Mesenchymal stem cell (in vitro differentiated cells and primary cell): ENCODE results near the gene ASXL1.

Experiments used
- DNase-seq: peaks from one replicate; pipeline ENCODE4 v3.0.0-alpha.2; 2013
- H2AFZ ChIP-seq: one replicate; pipeline ENCODE4 v1.6.1; 2013; ENCODE audit warnings: low read depth, mild to moderate bottlenecking, control low read depth, inconsistent platforms, low read length, moderate library complexity
- H2AK5ac ChIP-seq: 2 replicates; pipeline ENCODE4 v1.6.1; 2013; ENCODE audit warnings: low read length, moderate library complexity, mild to moderate bottlenecking, inconsistent platforms; ENCODE audit not compliant: severe bottlenecking
- H2BK120ac ChIP-seq: one replicate; pipeline ENCODE4 v1.6.1; 2013; ENCODE audit warnings: low read depth, mild to moderate bottlenecking, inconsistent platforms, low read length, moderate library complexity
- H2BK12ac ChIP-seq, 2 experiments: one replicate each; pipeline ENCODE4 v1.6.1; 2013; ENCODE audit warnings: inconsistent platforms in 2 of 2, low read length in 2 of 2, mild to moderate bottlenecking in 2 of 2, moderate library complexity in 2 of 2, control low read depth in 1 of 2
- H2BK15ac ChIP-seq: one replicate; pipeline ENCODE4 v1.6.1; 2013; ENCODE audit warnings: mild to moderate bottlenecking, low read depth, inconsistent platforms; ENCODE audit not compliant: poor library complexity, severe bottlenecking
- H2BK5ac ChIP-seq: 2 replicates; pipeline ENCODE4 v1.6.1; 2013; ENCODE audit warnings: low read depth, mild to moderate bottlenecking, low read length, control low read depth, inconsistent platforms; ENCODE audit not compliant: poor library complexity, severe bottlenecking
- H3K14ac ChIP-seq, 2 experiments: one replicate each; pipeline ENCODE4 v1.6.1; 2013; ENCODE audit warnings: inconsistent platforms in 2 of 2, low read length in 2 of 2, control low read depth in 1 of 2, mild to moderate bottlenecking in 1 of 2, moderate library complexity in 1 of 2
- H3K18ac ChIP-seq, 2 experiments: one replicate each; pipeline ENCODE4 v1.6.1; 2013; ENCODE audit warnings: inconsistent platforms in 2 of 2, low read length in 2 of 2, control low read depth in 1 of 2, low read depth in 1 of 2, mild to moderate bottlenecking in 1 of 2
- H3K23ac ChIP-seq, 2 experiments: one replicate each; pipeline ENCODE4 v1.6.1; 2013; ENCODE audit warnings: inconsistent platforms in 2 of 2, low read length in 2 of 2, mild to moderate bottlenecking in 2 of 2, moderate library complexity in 2 of 2, control low read depth in 1 of 2
- H3K27ac ChIP-seq: 2 replicates; pipeline ENCODE4 v1.5.1; 2013; ENCODE audit warnings: mild to moderate bottlenecking, moderate library complexity, low read length, control low read depth, inconsistent platforms; ENCODE audit not compliant: poor library complexity, severe bottlenecking
- H3K27me3 ChIP-seq, 2 experiments: 2 replicates each; pipeline versions ENCODE4 v1.6.1 to v1.7.0; 2013; ENCODE audit warnings: low read length in 2 of 2, mild to moderate bottlenecking in 2 of 2, moderate library complexity in 2 of 2, control low read depth in 1 of 2, inconsistent platforms in 1 of 2; ENCODE audit not compliant: control insufficient read depth in 1 of 2, insufficient read depth in 1 of 2
- H3K36me3 ChIP-seq, 2 experiments: 2 replicates each; pipeline versions ENCODE4 v1.6.1 to v1.7.0; 2013; ENCODE audit warnings: low read length in 2 of 2, control low read depth in 1 of 2, inconsistent platforms in 1 of 2, low read depth in 1 of 2, mild to moderate bottlenecking in 1 of 2; ENCODE audit not compliant: insufficient read depth in 2 of 2, control insufficient read depth in 1 of 2
- H3K4ac ChIP-seq, 2 experiments: one replicate each; pipeline ENCODE4 v1.6.1; 2013; ENCODE audit warnings: inconsistent platforms in 2 of 2, low read length in 2 of 2, mild to moderate bottlenecking in 2 of 2, moderate library complexity in 2 of 2, control low read depth in 1 of 2, low read depth in 1 of 2
- H3K4me1 ChIP-seq: 2 replicates; pipeline ENCODE4 v1.6.1; 2013; ENCODE audit warnings: low read depth, low read length, control low read depth; ENCODE audit not compliant: control insufficient read depth, insufficient read depth
- H3K4me2 ChIP-seq: 2 replicates; pipeline ENCODE4 v1.6.1; 2013; ENCODE audit warnings: low read length, mild to moderate bottlenecking, inconsistent platforms; ENCODE audit not compliant: poor library complexity, severe bottlenecking
- H3K4me3 ChIP-seq, 2 experiments: 2 replicates each; pipeline versions ENCODE4 v1.5.1 to v1.7.0; 2013; ENCODE audit warnings: low read length in 2 of 2, mild to moderate bottlenecking in 2 of 2, control low read depth in 1 of 2, low read depth in 1 of 2; ENCODE audit not compliant: insufficient read depth in 1 of 2
- H3K79me1 ChIP-seq: replicated peaks from 2 replicates; pipeline ENCODE4 v1.6.1; 2013; ENCODE audit warnings: mild to moderate bottlenecking, control low read depth, low read length, inconsistent platforms; ENCODE audit not compliant: poor library complexity, severe bottlenecking
- H3K9ac ChIP-seq: 2 replicates; pipeline ENCODE4 v1.7.0; 2013; ENCODE audit warnings: mild to moderate bottlenecking, low read length, moderate library complexity
- H3K9me3 ChIP-seq: 2 replicates; pipeline ENCODE4 v1.7.0; 2013; ENCODE audit warnings: mild to moderate bottlenecking, low read length; ENCODE audit not compliant: control insufficient read depth
- H4K8ac ChIP-seq: one replicate; pipeline ENCODE4 v1.6.1; 2013; ENCODE audit warnings: inconsistent platforms, mild to moderate bottlenecking, low read length, moderate library complexity
- H4K91ac ChIP-seq: one replicate; pipeline ENCODE4 v1.6.1; 2013; ENCODE audit warnings: mild to moderate bottlenecking, low read length, inconsistent platforms
- whole genome bisulfite sequencing: methylation state at CpG from one replicate; pipeline ENCODE4 v1.1.7; 2013; ENCODE audit warnings: mixed read lengths; 5-methylcytosine and 5-hydroxymethylcytosine counted together

The ASXL1 gene

DNA sequence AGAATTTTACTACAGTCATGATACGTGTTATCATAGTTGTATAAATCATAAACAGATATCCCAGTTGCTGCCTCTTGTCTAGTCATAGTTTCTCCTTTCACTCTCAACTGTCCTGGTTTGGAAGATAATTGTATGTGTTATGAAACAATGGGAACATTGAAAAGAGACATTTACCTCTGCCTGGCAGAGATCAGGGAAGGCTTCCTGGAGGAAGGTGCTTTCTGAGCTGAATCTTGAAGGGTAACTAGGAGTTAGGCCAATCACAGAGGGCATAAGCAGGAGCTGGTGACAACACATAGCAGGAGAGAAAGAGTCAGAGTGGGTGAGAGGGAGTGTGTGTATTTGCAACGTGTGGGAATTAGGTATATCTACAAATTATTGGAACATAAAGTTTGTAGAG is 5.4 kb downstream of the ASXL1 start:
- Histone ChIP-seq H3K27me3 (no peaks in the 10 kb centered on the region), H3K9me3 (no peaks in the 10 kb centered on the region), H3K18ac (no peak overlapping the region), H2BK12ac (no peak overlapping the region), H4K8ac (no peak overlapping the region), H3K23ac (no peak overlapping the region), H3K4ac (no peak overlapping the region), H3K14ac (no peak overlapping the region), H2BK5ac (no peak overlapping the region), H3K4me1 (peaks cover 10% of the 10 kb centered on the region), H2BK120ac (no peak overlapping the region), H3K9ac (peak overlapping the region; percentile 66), H2BK15ac (no peak overlapping the region), H4K91ac (no peak overlapping the region), H3K4me3 (no peak overlapping the region), H3K27ac (no peak overlapping the region), H3K79me1 (no peaks in the 10 kb centered on the region), H2AFZ (no peak overlapping the region), H3K4me2 (no peak overlapping the region), H2AK5ac (no peak overlapping the region), H3K36me3 (peaks cover 3 to 4% of the 10 kb centered on the region in 2 experiments)
- WGBS = 63% methylated on average over 1 of the region's 2 CpGs
- no peak for DNase-seq

DNA sequence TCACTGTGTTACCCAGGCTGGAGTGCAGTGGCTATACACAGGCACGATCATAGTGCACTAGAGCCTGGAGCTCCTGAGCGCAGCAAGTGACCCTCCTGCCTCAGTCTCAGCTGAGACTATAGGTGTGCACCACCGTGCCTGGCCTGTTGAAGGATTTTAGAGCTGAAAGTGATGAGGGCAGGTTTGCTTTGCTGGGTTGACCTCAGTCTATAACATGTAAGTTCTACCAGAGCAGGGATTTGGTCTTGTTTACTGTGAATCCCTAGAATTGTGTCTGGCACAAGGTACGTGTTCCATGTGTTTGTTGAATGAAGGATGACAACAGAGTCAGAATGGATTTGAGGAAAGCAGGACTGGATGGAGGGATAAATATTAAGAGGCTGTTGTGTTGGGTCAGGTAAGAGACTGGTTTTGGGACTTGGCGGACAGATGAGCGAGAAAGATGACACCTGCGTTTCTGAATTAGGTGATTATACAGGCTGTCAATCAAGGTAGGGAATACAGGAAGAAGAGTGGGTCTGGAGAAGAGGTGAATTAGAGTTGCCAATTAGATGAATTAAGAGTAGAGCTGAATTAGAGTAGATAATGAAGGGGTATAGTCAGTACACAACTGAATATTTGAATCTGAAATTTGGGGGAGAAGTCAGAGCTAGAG is 6.5 kb downstream of the ASXL1 start:
- H2BK15ac ChIP-seq = no peak overlapping the region
- H4K91ac ChIP-seq = no peak overlapping the region
- H3K36me3 ChIP-seq = peaks cover 4 to 15% of the 10 kb centered on the region in 2 experiments
- H3K27me3 ChIP-seq = no peaks in the 10 kb centered on the region
- H3K27ac ChIP-seq = no peak overlapping the region
- no peak overlapping the region for H3K4me3 ChIP-seq
- no peak overlapping the region for H3K4me2 ChIP-seq
- no peak overlapping the region for H3K18ac ChIP-seq
- DNase-seq = no peak
- WGBS = 93% methylated on average over 7 of the region's 7 CpGs
- H2AFZ ChIP-seq = no peak overlapping the region
- H2BK5ac ChIP-seq = no peak overlapping the region
- H2BK12ac ChIP-seq = no peak overlapping the region
- peaks cover 13% of the 10 kb centered on the region for H3K4me1 ChIP-seq
- H3K79me1 ChIP-seq = no peaks in the 10 kb centered on the region
- H2AK5ac ChIP-seq = no peak overlapping the region
- no peak overlapping the region for H4K8ac ChIP-seq
- H2BK120ac ChIP-seq = no peak overlapping the region
- H3K4ac ChIP-seq = no peak overlapping the region
- no peak overlapping the region for H3K9ac ChIP-seq
- H3K23ac ChIP-seq = peak overlapping the region in 1 of 2 experiments; percentile 75
- no peak overlapping the region for H3K14ac ChIP-seq
- no peaks in the 10 kb centered on the region for H3K9me3 ChIP-seq

- no peak overlapping the region for H2AK5ac ChIP-seq
- no peak overlapping the region for H3K4me2 ChIP-seq
- DNase-seq = no peak
- H3K9me3 ChIP-seq = no peaks in the 10 kb centered on the region
- H3K9ac ChIP-seq = no peak overlapping the region
- no peak overlapping the region for H2BK15ac ChIP-seq
- no peak overlapping the region for H3K4ac ChIP-seq
- no peaks in the 10 kb centered on the region for H3K27me3 ChIP-seq
- no peak overlapping the region for H3K18ac ChIP-seq
- no peak overlapping the region for H2AFZ ChIP-seq
- H2BK5ac ChIP-seq = no peak overlapping the region
- H3K4me3 ChIP-seq = no peak overlapping the region
- H2BK120ac ChIP-seq = no peak overlapping the region
- H3K27ac ChIP-seq = no peak overlapping the region
- no peak overlapping the region for H4K8ac ChIP-seq
- H3K79me1 ChIP-seq = no peaks in the 10 kb centered on the region
- peaks cover 6 to 24% of the 10 kb centered on the region in 2 experiments for H3K36me3 ChIP-seq
- H3K23ac ChIP-seq = no peak overlapping the region
- 92% methylated on average over 3 of the region's 5 CpGs for WGBS
- H3K4me1 ChIP-seq = peaks cover 13% of the 10 kb centered on the region
- no peak overlapping the region for H2BK12ac ChIP-seq
- no peak overlapping the region for H4K91ac ChIP-seq
- H3K14ac ChIP-seq = no peak overlapping the region
Observed at GRCh38 chr20:32365564-32365963, 7.4 kb downstream of the ASXL1 start.

GRCh38 chr20:32366380-32366779 is 8.2 kb downstream of the ASXL1 start:
- Histone ChIP-seq H4K8ac (no peak overlapping the region), H4K91ac (no peak overlapping the region), H2BK15ac (no peak overlapping the region), H3K14ac (no peak overlapping the region), H3K4me3 (no peak overlapping the region), H2AK5ac (no peak overlapping the region), H3K18ac (no peak overlapping the region), H3K36me3 (peaks cover 10 to 30% of the 10 kb centered on the region in 2 experiments), H3K27ac (no peak overlapping the region), H3K79me1 (peaks cover 2% of the 10 kb centered on the region), H3K9ac (peak overlapping the region; percentile 76), H3K4ac (no peak overlapping the region), H3K9me3 (no peaks in the 10 kb centered on the region), H3K27me3 (no peaks in the 10 kb centered on the region), H2BK5ac (no peak overlapping the region), H2BK12ac (no peak overlapping the region), H2AFZ (no peak overlapping the region), H3K23ac (no peak overlapping the region), H2BK120ac (no peak overlapping the region), H3K4me1 (peaks cover 8% of the 10 kb centered on the region), H3K4me2 (no peak overlapping the region)
- 99% methylated on average over 2 of the region's 2 CpGs for WGBS
- DNase-seq = no peak
